Hepatocyte (in vitro differentiated cells): ENCODE results near the gene CDK18.

Experiments used
- EZH2 ChIP-seq: fragments of 200-600 bp; sonication (generic); IDR thresholded peaks from 2 replicates; pipeline ENCODE4 v1.6.1; 2016; ENCODE audit warnings: antibody characterized with exemption, mild to moderate bottlenecking, borderline replicate concordance
- EZH2phosphoT487 ChIP-seq: fragments of 200-600 bp; sonication (generic); IDR thresholded peaks from one replicate; pipeline ENCODE4 v1.6.1; 2018; ENCODE audit warnings: antibody characterized with exemption, mild to moderate bottlenecking, low read depth, moderate library complexity; ENCODE audit not compliant: unreplicated experiment, severe bottlenecking
- TF ChIP-seq, protein P1 (sequence below): fragments of 200-600 bp; sonication (generic); IDR thresholded peaks from 2 replicates; pipeline ENCODE4 v1.5.1; 2016; ENCODE audit warnings: antibody characterized with exemption, mild to moderate bottlenecking; ENCODE audit not compliant: poor library complexity

DNA sequence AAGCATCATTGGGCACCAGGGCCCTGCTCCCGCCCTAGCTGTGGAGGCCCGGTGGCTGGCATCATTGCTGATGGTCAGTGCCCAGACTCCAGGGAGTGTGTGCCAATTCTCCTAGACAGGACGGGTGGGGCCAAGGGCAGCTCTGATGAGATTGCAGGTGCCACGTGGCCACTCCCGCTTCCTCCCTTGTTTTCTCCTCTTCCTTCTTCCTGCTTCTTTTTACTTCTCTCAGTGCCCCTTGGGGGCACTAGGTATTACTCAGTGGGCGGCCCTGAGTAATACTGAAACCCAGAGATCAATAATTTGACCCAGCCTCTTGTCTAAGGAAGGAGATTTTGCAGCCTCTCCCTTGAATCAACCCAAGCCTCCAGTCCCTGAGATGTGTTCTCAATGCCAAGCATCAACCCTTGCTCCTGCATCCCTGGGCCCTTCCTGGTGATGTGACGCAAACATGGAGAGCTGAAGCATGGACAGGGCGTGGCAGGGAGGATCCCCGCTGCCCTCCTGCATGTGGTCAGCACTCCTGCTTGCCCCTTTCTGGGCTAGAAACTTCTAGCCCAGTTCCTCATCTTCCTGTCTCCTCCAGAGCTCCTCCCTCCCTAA lies 32.4 kb downstream of the CDK18 start:
- TF ChIP-seq, protein P1, sequence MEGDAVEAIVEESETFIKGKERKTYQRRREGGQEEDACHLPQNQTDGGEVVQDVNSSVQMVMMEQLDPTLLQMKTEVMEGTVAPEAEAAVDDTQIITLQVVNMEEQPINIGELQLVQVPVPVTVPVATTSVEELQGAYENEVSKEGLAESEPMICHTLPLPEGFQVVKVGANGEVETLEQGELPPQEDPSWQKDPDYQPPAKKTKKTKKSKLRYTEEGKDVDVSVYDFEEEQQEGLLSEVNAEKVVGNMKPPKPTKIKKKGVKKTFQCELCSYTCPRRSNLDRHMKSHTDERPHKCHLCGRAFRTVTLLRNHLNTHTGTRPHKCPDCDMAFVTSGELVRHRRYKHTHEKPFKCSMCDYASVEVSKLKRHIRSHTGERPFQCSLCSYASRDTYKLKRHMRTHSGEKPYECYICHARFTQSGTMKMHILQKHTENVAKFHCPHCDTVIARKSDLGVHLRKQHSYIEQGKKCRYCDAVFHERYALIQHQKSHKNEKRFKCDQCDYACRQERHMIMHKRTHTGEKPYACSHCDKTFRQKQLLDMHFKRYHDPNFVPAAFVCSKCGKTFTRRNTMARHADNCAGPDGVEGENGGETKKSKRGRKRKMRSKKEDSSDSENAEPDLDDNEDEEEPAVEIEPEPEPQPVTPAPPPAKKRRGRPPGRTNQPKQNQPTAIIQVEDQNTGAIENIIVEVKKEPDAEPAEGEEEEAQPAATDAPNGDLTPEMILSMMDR, result no peak
- TF ChIP-seq EZH2 (no peak), EZH2phosphoT487 (no peak)
